ENCODE measurements around the gene ANKS6. TPM values are rescaled to one million over a fixed set of nuclear protein-coding genes. Genes with fewer than 3 reads are reported as not detected.

The ANKS6 gene
- total RNA-seq, 1 experiment from 2014 or later, result 46.3 TPM

DNA sequence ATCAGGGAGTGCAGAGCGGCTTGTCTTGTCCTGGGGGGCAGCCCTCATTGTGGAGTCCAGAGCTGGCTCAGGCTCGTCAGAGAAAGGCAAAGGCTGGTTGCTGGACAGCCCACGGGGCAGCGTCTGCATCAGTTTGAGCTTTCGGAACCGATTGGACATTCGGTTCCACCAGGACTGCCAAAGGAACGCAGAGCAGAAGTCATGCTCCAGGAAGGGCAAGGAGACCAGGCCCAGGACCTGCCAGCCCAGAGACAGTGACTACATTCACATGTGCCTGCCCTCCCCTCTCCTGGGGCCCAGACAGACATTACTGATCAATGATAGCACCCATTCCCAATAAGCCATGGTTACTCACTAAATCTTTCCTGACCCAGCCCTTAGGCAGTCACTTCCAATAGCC is 18.1 kb downstream of the ANKS6 start:
- Histone ChIP-seq H4K5ac (ENCODE audit: insufficient read length, low read depth, low read length) (no peak overlapping the region), H3K23me2 (ENCODE audit: insufficient read length, low read depth, low read length, poor library complexity, severe bottlenecking) (no peaks in the 10 kb centered on the region), H3K27me3 (ENCODE audit: insufficient read depth, low read length) (no peaks in the 10 kb centered on the region), H3K4ac (ENCODE audit: low read depth, low read length) (no peak overlapping the region), H3K9me3 (ENCODE audit: control insufficient read depth, low read depth, low read length) (no peaks in the 10 kb centered on the region), H2AK5ac (ENCODE audit: insufficient read length, low read length) (no peak overlapping the region), H3K79me2 (ENCODE audit: insufficient read depth, low read length) (no peaks in the 10 kb centered on the region), H3K56ac (ENCODE audit: insufficient read length, low read depth, low read length) (no peak overlapping the region), H3K14ac (ENCODE audit: insufficient read depth, low read length) (no peak overlapping the region), H4K8ac (replicated peaks; ENCODE audit: insufficient read length, low read depth, low read length) (no peak overlapping the region), H2BK15ac (ENCODE audit: low read depth, low read length) (no peak overlapping the region), H3K27ac (ENCODE audit: insufficient read length, low read depth, low read length) (no peak overlapping the region), H3K79me1 (ENCODE audit: insufficient read depth, low read depth, low read length, poor library complexity, severe bottlenecking) (no peaks in the 10 kb centered on the region), H3K4me2 (ENCODE audit: insufficient read depth, insufficient read length, low read length) (no peak overlapping the region), H3K4me1 (ENCODE audit: insufficient read depth, low read length) (no peaks in the 10 kb centered on the region), H3T11ph (ENCODE audit: low read length) (no peak overlapping the region), H3K18ac (ENCODE audit: insufficient read length, low read depth, low read length) (no peak overlapping the region), H2AFZ (ENCODE audit: low read length) (no peak overlapping the region), H4K91ac (ENCODE audit: insufficient read length, low read depth, low read length) (no peak overlapping the region), H2BK5ac (ENCODE audit: insufficient read length, low read length) (no peak overlapping the region), H2BK20ac (ENCODE audit: low read depth, low read length, poor library complexity, severe bottlenecking) (no peak overlapping the region), H3K23ac (ENCODE audit: insufficient read length, low read depth, low read length) (no peak overlapping the region), H4K20me1 (ENCODE audit: control insufficient read depth, insufficient read depth, insufficient read length) (no peaks in the 10 kb centered on the region), H2BK120ac (ENCODE audit: low read depth, low read length, poor library complexity, severe bottlenecking) (no peak overlapping the region), H3K9ac (ENCODE audit: extremely low read depth, insufficient read length, low read length) (no peak overlapping the region), H2BK12ac (ENCODE audit: insufficient read length, low read depth, low read length) (no peak overlapping the region)
- no CpG with 5 or more reads among the region's 8 CpGs for WGBS (ENCODE audit: extremely low coverage, insufficient read length, low lambda C conversion rate)
- no peak for DNase-seq
- H3K27ac Mint-ChIP-seq, result peak overlapping the region in 1 of 3 experiments; percentile 23; a peak in 3 of 7 replicates
- no peaks in the 10 kb centered on the region; a peak in 1 of 5 replicates for H3K9me3 Mint-ChIP-seq
- no peaks in the 10 kb centered on the region for H3K27me3 Mint-ChIP-seq (ENCODE audit: low read depth)
- H3K4me1 Mint-ChIP-seq, result no peaks in the 10 kb centered on the region; a peak in 1 of 4 replicates
- TF ChIP-seq, protein P1, sequence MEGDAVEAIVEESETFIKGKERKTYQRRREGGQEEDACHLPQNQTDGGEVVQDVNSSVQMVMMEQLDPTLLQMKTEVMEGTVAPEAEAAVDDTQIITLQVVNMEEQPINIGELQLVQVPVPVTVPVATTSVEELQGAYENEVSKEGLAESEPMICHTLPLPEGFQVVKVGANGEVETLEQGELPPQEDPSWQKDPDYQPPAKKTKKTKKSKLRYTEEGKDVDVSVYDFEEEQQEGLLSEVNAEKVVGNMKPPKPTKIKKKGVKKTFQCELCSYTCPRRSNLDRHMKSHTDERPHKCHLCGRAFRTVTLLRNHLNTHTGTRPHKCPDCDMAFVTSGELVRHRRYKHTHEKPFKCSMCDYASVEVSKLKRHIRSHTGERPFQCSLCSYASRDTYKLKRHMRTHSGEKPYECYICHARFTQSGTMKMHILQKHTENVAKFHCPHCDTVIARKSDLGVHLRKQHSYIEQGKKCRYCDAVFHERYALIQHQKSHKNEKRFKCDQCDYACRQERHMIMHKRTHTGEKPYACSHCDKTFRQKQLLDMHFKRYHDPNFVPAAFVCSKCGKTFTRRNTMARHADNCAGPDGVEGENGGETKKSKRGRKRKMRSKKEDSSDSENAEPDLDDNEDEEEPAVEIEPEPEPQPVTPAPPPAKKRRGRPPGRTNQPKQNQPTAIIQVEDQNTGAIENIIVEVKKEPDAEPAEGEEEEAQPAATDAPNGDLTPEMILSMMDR (conservative IDR thresholded peaks at IDR 0.05), result no peak
- H3K36me3 Mint-ChIP-seq (ENCODE audit: insufficient read depth in 1 of 3, low read depth in 3 of 3), result peaks cover 16 to 57% (median 46%) of the 10 kb centered on the region in 3 experiments; a peak in 6 of 7 replicates
- no peak overlapping the region for H3K4me3 Mint-ChIP-seq
